ENCODE measurements around the gene ACP2. TPM values are rescaled to one million over a fixed set of nuclear protein-coding genes. Genes with fewer than 3 reads are reported as not detected.

The ACP2 gene
- total RNA-seq, 1 donor from 2014 or later, result 40.8 TPM

- Histone ChIP-seq H3K36me3 (ENCODE audit: insufficient read depth, low read length) (no peaks in the 10 kb centered on the region), H3K4me3 (ENCODE audit: insufficient read depth, low read depth, low read length) (no peak overlapping the region), H3K27me3 (ENCODE audit: insufficient read depth, low read length) (no peaks in the 10 kb centered on the region), H4K20me1 (ENCODE audit: insufficient read depth, low read length) (no peaks in the 10 kb centered on the region), H3K9me3 (ENCODE audit: insufficient read depth, low read depth, low read length) (no peaks in the 10 kb centered on the region), H3K27ac (ENCODE audit: low read depth, low read length) (peak overlapping the region; percentile 47), H3K4me2 (ENCODE audit: low read length) (peak overlapping the region; percentile 65), H3K79me2 (ENCODE audit: insufficient read depth, low read length) (peaks cover 3% of the 10 kb centered on the region), H2AFZ (ENCODE audit: low read depth, low read length) (peak overlapping the region; percentile 32), H3K9ac (ENCODE audit: low read length) (peak overlapping the region; percentile 53), H3K4me1 (ENCODE audit: insufficient read depth, low read length) (peaks cover 32% of the 10 kb centered on the region)
- FAIRE-seq, result no peak
- TF ChIP-seq EZH2 (IDR thresholded peaks at IDR 0.05; ENCODE audit: insufficient read depth, low read length) (no peak), CTCF (IDR thresholded peaks at IDR 0.05; ENCODE audit: insufficient read depth, low read depth, low read length) (no peak)
- Mint-ChIP-seq H3K27me3 (ENCODE audit: low read depth, unreplicated experiment) (no peaks in the 10 kb centered on the region), H3K36me3 (ENCODE audit: low read depth, unreplicated experiment) (peaks cover 3% of the 10 kb centered on the region), H3K4me1 (ENCODE audit: low read depth, unreplicated experiment) (peaks cover 18% of the 10 kb centered on the region), H3K9me3 (ENCODE audit: unreplicated experiment) (no peaks in the 10 kb centered on the region), H3K27ac (ENCODE audit: unreplicated experiment) (peak overlapping the region; percentile 34), H3K4me3 (ENCODE audit: unreplicated experiment) (no peak overlapping the region)
- no peak for DNase-seq (ENCODE audit: low read depth)
Observed at GRCh38 chr11:47254386-47254785, 5.8 kb upstream of the ACP2 start.

- Histone ChIP-seq H2AFZ (ENCODE audit: low read depth, low read length) (no peak overlapping the region), H3K4me1 (ENCODE audit: insufficient read depth, low read length) (peaks cover 30% of the 10 kb centered on the region), H3K4me3 (ENCODE audit: insufficient read depth, low read depth, low read length) (no peak overlapping the region), H3K36me3 (ENCODE audit: insufficient read depth, low read length) (no peaks in the 10 kb centered on the region), H3K79me2 (ENCODE audit: insufficient read depth, low read length) (peaks cover 10% of the 10 kb centered on the region), H3K27me3 (ENCODE audit: insufficient read depth, low read length) (no peaks in the 10 kb centered on the region), H4K20me1 (ENCODE audit: insufficient read depth, low read length) (no peaks in the 10 kb centered on the region), H3K9me3 (ENCODE audit: insufficient read depth, low read depth, low read length) (no peaks in the 10 kb centered on the region), H3K9ac (ENCODE audit: low read length) (no peak overlapping the region), H3K4me2 (ENCODE audit: low read length) (no peak overlapping the region), H3K27ac (ENCODE audit: low read depth, low read length) (no peak overlapping the region)
- TF ChIP-seq EZH2 (IDR thresholded peaks at IDR 0.05; ENCODE audit: insufficient read depth, low read length) (no peak), CTCF (IDR thresholded peaks at IDR 0.05; ENCODE audit: insufficient read depth, low read depth, low read length) (no peak)
- FAIRE-seq, result no peak
- Mint-ChIP-seq H3K27me3 (ENCODE audit: low read depth, unreplicated experiment) (no peaks in the 10 kb centered on the region), H3K4me1 (ENCODE audit: low read depth, unreplicated experiment) (peaks cover 17% of the 10 kb centered on the region), H3K9me3 (ENCODE audit: unreplicated experiment) (no peaks in the 10 kb centered on the region), H3K36me3 (ENCODE audit: low read depth, unreplicated experiment) (peaks cover 3% of the 10 kb centered on the region), H3K4me3 (ENCODE audit: unreplicated experiment) (no peak overlapping the region), H3K27ac (ENCODE audit: unreplicated experiment) (no peak overlapping the region)
- DNase-seq (ENCODE audit: low read depth), result no peak
Observed at GRCh38 chr11:47253660-47254059, 5.0 kb upstream of the ACP2 start.

- Mint-ChIP-seq H3K4me3 (ENCODE audit: unreplicated experiment) (no peak overlapping the region), H3K27ac (ENCODE audit: unreplicated experiment) (no peak overlapping the region), H3K27me3 (ENCODE audit: low read depth, unreplicated experiment) (no peaks in the 10 kb centered on the region), H3K4me1 (ENCODE audit: low read depth, unreplicated experiment) (peaks cover 17% of the 10 kb centered on the region), H3K36me3 (ENCODE audit: low read depth, unreplicated experiment) (peaks cover 3% of the 10 kb centered on the region), H3K9me3 (ENCODE audit: unreplicated experiment) (no peaks in the 10 kb centered on the region)
- Histone ChIP-seq H3K4me2 (ENCODE audit: low read length) (no peak overlapping the region), H3K4me1 (ENCODE audit: insufficient read depth, low read length) (peaks cover 26% of the 10 kb centered on the region), H3K4me3 (ENCODE audit: insufficient read depth, low read depth, low read length) (no peak overlapping the region), H4K20me1 (ENCODE audit: insufficient read depth, low read length) (no peaks in the 10 kb centered on the region), H3K36me3 (ENCODE audit: insufficient read depth, low read length) (no peaks in the 10 kb centered on the region), H2AFZ (ENCODE audit: low read depth, low read length) (no peak overlapping the region), H3K27ac (ENCODE audit: low read depth, low read length) (no peak overlapping the region), H3K79me2 (ENCODE audit: insufficient read depth, low read length) (peaks cover 27% of the 10 kb centered on the region), H3K9ac (ENCODE audit: low read length) (no peak overlapping the region), H3K27me3 (ENCODE audit: insufficient read depth, low read length) (no peaks in the 10 kb centered on the region), H3K9me3 (ENCODE audit: insufficient read depth, low read depth, low read length) (no peaks in the 10 kb centered on the region)
- DNase-seq (ENCODE audit: low read depth) (no peak), FAIRE-seq (no peak)
- TF ChIP-seq EZH2 (IDR thresholded peaks at IDR 0.05; ENCODE audit: insufficient read depth, low read length), result no peak
- TF ChIP-seq CTCF (IDR thresholded peaks at IDR 0.05; ENCODE audit: insufficient read depth, low read depth, low read length), result no peak
Observed at GRCh38 chr11:47251751-47252150, 3.1 kb upstream of the ACP2 start.
